CD4-positive, alpha-beta T cell treated with Interleukin-15 for 4 hours (primary cell): ENCODE results near the gene NSUN7.
"Not testable (repeated sequence)": the region's sequence is repeated elsewhere in the genome, so short reads cannot be mapped to it uniquely, and the experiment has no call there.

Experiments used
- DNase-seq: peaks from one replicate; pipeline ENCODE4 v3.0.0-alpha.2; 2020; ENCODE audit warnings: low spot score

NSUN7 gene

DNA sequence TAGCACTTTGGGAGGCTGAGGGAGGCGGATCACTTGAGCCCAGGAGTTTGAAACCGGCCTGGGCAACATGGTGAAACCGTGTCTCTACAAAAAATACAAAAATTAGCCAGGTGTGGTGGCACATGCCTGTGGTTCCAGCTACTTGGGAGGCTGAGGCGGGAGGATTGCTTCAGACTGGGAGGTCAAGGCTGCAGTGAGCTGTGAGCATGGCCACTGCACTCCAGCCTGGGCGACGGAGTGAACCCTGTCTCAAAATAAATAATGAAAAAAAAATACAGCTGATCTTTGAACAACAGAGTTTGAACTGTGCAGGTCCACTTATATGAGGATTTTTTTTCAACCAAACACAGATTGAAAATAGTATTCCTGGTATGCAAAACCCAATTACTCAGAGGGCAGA lies 67.4 kb downstream of the NSUN7 start:
- not testable (repeated sequence) for DNase-seq

DNA sequence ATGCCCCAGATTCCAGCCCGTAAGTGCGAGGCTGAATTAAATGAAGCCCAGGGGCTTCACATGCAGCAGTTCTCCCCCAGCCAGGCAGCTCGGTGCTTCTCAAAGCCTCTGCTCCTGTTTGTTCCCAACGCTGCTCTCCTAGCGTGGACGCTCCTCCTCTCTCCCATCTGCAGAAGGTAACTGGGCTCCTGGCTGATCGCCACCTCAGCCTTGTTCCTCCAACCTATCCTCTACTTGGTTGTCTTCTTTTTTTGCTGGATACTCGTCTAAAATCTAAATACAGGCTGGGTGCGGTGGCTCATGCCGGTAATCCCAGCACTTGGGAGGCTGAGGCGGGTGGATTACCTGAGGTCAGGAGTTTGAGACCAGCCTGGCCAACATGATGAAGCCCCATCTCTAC lies 70.3 kb downstream of the NSUN7 start:
- no peak for DNase-seq

DNA sequence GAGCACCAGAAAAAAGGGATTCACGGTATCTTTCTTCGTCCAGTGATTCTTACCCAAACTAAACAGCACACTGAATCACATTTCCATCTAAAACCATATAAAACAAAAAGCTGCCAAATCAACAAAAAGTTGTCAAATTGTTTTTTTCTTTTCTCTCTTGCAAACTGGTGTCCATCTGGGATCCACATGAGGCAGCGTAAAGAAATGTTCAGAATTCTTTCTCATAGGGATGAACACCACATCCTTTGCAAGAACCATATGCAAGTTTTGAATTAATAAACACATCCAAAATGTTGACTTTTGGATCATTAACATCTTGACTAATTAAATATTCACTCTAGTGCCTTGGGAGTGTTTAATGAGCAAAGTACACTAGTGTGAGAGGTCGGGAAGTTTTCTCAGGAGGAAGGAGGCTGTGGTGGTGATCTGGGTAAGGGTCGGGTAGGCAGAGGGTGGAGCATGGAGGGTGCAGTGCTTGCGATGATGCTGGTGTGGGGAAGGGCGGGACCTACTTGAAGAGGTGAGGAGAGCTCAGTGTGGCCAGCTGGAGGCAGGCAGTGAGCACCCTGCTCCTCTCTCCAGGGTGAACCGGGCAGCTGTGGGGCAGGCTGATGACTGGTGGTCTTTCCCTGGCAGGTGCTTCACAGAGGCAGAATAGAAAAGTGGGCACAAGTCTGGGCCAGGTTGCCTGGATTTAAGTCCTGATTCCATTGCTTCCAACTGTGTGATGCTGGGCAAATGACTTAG lies 72.8 kb downstream of the NSUN7 start:
- DNase-seq: no peak

GRCh38 chr4:40825014-40825838 lies 75.5 kb downstream of the NSUN7 start:
- no peak for DNase-seq

GRCh38 chr4:40826821-40827220 lies 77.1 kb downstream of the NSUN7 start:
- DNase-seq: no peak

DNA sequence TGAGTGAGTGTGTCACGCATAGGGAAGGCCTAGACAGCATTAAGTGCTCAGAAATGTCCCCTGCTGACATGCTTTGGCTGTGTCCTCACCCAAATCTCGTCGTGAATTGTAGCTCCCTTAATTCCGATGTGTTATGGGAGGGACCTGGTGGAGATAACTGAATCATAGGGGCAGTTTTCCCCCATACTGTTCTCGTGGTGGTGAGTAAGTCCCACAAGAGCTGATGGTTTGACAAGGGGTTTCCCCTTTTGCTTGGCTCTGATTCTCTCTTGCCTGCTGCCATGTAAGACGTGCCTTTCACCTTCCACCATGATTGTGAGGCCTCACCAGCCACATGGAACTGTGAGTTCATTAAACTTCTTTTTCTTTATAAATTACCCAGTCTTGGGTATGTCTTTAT lies 78.0 kb downstream of the NSUN7 start:
- no peak for DNase-seq

GRCh38 chr4:40828661-40829060 lies 78.9 kb downstream of the NSUN7 start:
- DNase-seq: no peak

DNA sequence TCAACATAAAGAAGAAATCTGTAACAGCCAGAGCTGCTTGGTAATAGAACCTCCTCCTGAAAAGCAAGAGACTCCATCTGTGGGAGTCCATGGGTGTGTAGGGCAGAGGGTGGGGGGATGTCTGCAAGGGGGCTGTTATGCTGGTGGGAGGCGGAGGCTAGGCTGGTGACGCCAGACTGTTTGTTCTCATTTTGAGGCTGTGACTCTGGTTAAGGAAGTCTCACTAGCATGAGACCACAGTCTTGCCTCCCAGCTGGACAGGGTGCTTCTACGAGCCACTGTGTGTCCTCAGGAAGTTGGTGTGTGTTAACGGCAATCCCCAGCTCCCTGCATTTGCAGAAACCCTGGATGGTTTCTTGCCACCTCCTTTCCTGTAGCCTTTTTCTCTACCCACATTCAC lies 79.8 kb downstream of the NSUN7 start:
- no peak for DNase-seq

- DNase-seq: no peak
These were observed 81.6 kb downstream of the NSUN7 start for GRCh38 chr4:40831146-40831907.

- no peak for DNase-seq
These were observed 82.4 kb downstream of the NSUN7 start for GRCh38 chr4:40832175-40832574.

DNA sequence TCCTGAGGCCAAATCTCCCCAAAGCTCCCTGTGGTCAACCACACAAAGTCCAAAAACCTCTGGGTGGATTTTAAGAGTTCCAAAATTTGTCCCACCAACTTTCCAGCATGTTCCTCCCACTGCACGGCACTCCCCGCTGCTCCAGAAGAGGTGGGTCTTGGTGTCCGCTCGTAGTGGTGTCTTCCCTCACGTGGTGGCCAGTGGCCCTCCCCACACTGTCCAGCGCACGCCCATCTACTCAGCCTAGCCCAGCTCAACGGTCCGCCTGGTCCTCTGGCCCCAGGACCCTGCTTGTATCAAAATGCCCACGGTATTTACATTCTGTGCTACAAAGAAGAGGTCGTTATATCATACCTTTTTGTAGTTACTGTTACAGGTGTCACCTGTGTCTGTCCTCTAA lies 83.5 kb downstream of the NSUN7 start:
- DNase-seq: no peak

DNA sequence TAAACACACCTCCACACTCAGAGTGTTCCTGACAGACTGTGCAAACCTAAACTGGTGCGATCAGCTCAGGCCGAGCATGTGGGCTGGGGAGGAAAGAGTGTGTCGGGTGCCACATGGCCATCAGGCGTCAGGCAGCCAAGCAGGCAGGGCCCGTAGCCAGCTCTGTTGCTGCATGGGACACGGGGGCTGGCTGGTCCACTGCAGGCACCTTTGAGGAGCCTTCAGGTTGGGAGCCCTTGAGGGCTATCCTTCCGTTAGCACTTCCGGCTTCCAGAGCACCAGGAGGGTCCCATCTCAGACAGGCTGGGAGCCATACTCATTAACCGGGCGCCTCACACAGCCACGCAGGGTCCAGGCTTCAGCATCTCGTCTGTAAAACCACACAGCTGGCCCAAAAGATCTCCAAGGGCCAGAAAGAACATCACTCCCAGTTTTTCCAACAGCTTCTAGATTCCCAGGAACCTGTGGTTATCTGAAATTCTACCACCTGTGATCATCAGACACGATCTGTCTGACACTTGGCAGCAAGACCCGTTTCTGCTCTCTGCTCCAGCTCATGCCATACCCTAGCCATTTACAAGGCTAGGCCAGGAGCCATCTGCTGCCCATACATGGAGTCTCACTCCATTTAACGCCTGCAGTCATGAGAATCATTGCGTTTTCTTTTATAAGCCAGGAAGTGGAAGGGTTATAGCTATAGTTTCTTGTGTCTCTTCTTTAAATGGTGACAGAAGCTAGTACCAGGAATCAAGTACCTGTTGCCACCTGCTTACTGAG lies 87.5 kb downstream of the NSUN7 start:
- DNase-seq: no peak

DNA sequence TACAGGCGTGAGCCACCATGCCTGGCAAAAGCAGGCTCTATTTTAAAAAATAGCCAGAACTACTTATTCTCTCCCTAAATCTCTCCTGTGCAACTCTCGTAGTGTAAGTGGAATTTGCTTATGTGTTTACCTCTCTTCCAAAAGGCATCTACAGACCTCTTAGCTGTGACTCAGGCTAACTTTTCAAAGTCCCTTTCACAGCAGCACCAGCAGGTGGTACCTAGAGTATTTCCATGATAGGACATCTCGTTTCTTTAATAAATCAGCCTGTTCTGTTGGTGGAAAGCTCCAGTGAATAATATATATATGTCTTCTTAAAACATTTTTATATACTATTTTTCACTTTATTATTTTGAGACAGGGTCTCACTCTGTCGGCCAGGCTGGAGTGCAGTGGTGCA lies 89.0 kb downstream of the NSUN7 start:
- DNase-seq: no peak

DNA sequence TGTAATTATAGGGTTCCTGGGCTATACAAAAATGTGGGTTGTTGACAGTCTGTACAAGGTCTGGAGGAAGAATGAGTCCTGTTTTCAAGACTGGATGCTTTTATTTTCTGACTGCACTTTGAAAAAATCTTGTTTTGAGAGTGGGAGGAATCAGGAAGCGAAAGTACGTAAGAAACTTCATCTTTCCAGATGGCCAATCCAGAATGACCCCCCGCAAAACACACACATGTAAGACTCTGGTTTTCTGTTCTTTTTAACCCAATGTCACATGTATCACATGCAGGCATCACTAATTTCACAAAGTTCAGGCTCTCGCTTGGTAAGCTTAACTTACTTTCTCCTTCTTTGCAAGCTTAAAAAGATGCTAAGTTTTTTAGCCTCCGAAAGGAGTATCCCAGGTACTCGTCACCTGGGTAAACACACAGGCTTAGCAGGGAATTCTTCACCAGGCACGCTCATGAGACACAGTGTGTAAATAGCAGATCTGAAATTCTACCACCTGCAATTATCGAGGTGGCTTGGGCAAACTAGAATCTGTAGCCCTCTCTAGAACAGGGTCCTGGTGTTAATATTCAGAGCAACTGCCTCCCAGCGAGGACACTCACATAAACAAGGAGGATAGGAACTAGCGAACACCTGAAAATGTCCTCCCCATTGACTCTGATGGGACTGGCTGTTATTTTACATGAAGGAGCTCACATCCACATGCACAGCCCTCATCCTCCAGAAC lies 90.7 kb downstream of the NSUN7 start:
- DNase-seq: no peak

DNA sequence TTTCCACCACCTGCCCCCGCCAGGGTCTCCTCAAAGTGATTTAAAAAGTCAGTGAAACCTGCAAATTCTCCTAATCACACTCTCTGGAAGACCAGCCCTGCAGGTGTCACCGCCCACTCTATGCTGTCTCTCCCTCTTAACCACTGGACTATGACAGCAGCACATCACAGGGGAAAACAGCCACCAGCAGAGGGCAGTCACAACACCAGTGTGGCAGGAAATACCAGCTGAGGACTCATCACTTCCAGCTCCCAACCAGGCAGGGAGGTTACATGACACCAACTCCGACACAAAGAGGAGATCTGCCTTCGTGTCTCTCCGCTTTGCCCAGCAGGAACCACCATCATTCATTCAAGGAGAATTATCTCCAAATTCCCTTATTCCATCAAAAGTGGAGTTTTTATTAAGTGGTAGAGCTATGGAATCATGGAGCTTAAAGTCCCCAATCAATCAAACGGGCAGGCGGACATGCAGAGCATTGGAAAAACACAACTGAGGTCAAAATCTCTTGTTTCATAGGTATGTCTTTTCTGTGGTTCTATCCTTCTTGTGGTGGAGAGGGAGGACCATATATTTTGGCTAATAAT lies 91.3 kb downstream of the NSUN7 start:
- DNase-seq: peak; percentile 55

- DNase-seq: no peak
These were observed 92.6 kb downstream of the NSUN7 start for GRCh38 chr4:40842318-40842717.

DNA sequence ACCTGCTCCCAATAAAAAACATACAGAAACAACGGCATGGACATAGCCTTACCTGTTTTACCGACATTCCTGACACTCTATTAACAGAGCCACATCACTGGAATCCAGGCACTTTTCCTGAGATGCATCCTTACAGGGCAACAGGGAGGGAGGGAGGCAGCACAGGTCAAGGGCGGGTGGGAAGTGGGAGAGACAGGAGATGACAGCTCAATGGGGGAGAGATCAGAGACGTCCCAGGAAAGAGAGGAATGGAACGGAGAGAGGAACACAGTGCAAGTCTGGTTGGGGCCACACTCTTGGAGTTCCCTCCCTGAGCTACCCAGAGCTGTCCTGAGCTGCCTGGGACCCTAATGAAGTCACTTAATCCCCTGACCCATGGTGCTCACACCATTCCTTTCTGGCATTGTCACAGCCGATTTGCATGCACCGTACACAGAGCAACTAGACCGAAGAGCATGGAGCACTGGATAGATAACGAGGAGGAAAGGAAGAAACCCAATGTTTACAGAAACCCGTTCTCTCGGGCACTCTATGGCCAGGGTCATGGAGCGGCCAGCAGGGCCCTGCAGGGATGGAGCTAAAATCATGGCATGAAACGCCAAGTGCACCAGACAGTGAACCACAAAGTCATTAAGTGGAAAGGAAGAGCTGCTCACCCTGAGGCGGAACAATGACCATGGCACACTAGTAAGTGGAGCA lies 93.1 kb downstream of the NSUN7 start:
- no peak for DNase-seq

GRCh38 chr4:40843696-40844095 lies 93.9 kb downstream of the NSUN7 start:
- DNase-seq: peak; percentile 8

- no peak for DNase-seq
These were observed 94.5 kb downstream of the NSUN7 start for GRCh38 chr4:40844261-40844660.

DNA sequence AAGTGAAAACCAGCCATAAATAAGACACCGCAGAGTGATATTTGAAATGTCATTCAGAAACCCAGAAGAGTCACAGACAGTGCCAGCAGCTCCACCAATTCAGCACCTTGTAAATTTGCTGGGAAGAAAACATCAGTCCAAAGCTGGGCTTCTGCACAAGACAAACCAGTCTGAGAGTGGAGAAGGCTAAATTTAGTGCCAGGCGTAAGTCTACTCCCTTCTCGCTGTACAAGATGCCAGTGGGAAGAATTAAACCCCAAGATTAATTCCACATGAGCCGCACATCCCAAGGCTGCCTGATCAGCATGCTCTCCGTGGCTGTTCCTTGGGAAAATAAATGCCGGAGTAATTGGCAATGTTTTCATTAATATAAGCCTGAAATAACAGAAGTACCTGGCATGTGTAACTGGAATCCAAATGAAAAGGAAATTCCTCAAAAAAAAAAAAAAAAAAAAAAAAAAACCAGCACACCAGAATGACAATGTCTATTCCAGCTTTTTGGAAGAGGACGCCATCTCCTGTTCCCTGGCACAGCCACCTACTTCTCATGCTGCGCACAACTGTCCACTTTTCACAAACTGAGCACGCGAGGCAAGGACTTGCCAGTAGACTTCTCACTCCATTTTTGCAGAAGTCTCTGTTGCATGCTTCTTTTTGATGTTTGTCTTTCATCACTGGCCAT lies 95.5 kb downstream of the NSUN7 start:
- no peak for DNase-seq
